Neural progenitor cell (in vitro differentiated cells): ENCODE measurements around the gene MED26. TPM values are rescaled to one million over a fixed set of nuclear protein-coding genes. Genes with fewer than 3 reads are reported as not detected.

Experiments used
- DNase-seq: peaks from one replicate; pipeline ENCODE4 v3.0.0-alpha.2; 2016; ENCODE audit warnings: low spot score
- H2AFZ ChIP-seq: fragments of 200-600 bp; sonication (generic); replicated peaks from 2 replicates; pipeline ENCODE4 v1.6.1; 2016; ENCODE audit warnings: antibody characterized with exemption
- H3F3A ChIP-seq: fragments of 200-600 bp; sonication (generic); 2 replicates; pipeline ENCODE4 v1.6.1; 2016; ENCODE audit warnings: antibody characterized with exemption, low read depth
- H3K27ac ChIP-seq: fragments of 200-600 bp; sonication (generic); 2 replicates; pipeline ENCODE4 v1.5.1; 2016; ENCODE audit warnings: mild to moderate bottlenecking
- H3K27me3 ChIP-seq: fragments of 200-600 bp; sonication (generic); 2 replicates; pipeline ENCODE4 v1.6.1; 2016; ENCODE audit warnings: mild to moderate bottlenecking, moderate library complexity
- H3K36me3 ChIP-seq: fragments of 200-600 bp; sonication (generic); 2 replicates; pipeline ENCODE4 v1.5.1; 2016
- H3K4me1 ChIP-seq: fragments of 200-600 bp; sonication (generic); 2 replicates; pipeline ENCODE4 v1.6.1; 2016; ENCODE audit warnings: mixed run types
- H3K4me2 ChIP-seq: fragments of 200-600 bp; sonication (generic); 2 replicates; pipeline ENCODE4 v1.6.1; 2016
- H3K4me3 ChIP-seq: fragments of 200-600 bp; sonication (generic); 2 replicates; pipeline ENCODE4 v1.5.1; 2016
- H3K79me2 ChIP-seq: fragments of 200-600 bp; sonication (generic); 2 replicates; pipeline ENCODE4 v1.6.1; 2016; ENCODE audit warnings: low read depth
- H3K9ac ChIP-seq: fragments of 200-600 bp; sonication (generic); 2 replicates; pipeline ENCODE4 v1.6.1; 2016
- H3K9me3 ChIP-seq: fragments of 200-600 bp; sonication (generic); 2 replicates; pipeline ENCODE4 v1.5.1; 2016; ENCODE audit warnings: low read depth
- H4K20me1 ChIP-seq: fragments of 200-600 bp; sonication (generic); 2 replicates; pipeline ENCODE4 v1.6.1; 2016; ENCODE audit warnings: low read depth
- H3K27ac Mint-ChIP-seq: 3 replicates; pipeline ENCODE4 v1.8.0; 2021; ENCODE audit warnings: mixed read lengths
- H3K27me3 Mint-ChIP-seq: 2 replicates; pipeline ENCODE4 v1.8.0; 2022; ENCODE audit warnings: low read depth, mild to moderate bottlenecking, inconsistent platforms, moderate library complexity, mixed read lengths; ENCODE audit not compliant: insufficient read depth
- H3K36me3 Mint-ChIP-seq: 3 replicates; pipeline ENCODE4 v1.8.0; 2021; ENCODE audit warnings: mixed read lengths
- H3K4me1 Mint-ChIP-seq: 3 replicates; pipeline ENCODE4 v1.8.0; 2021; ENCODE audit warnings: mixed read lengths
- H3K4me3 Mint-ChIP-seq: 3 replicates; pipeline ENCODE4 v1.8.0; 2021; ENCODE audit warnings: mild to moderate bottlenecking, moderate library complexity, mixed read lengths
- H3K9me3 Mint-ChIP-seq: 3 replicates; pipeline ENCODE4 v1.8.0; 2020; ENCODE audit warnings: mixed read lengths
- EZH2phosphoT487 ChIP-seq: fragments of 200-600 bp; sonication (generic); IDR thresholded peaks from 2 replicates; pipeline ENCODE4 v1.6.1; 2017; ENCODE audit warnings: antibody characterized with exemption
- small RNA-seq: library from RNA; depleted of rRNA; stranded (forward); fragments of <200 nt; gene quantifications from one replicate; pipeline ENCODE3, GENCODE V24; 2015
- total RNA-seq: library from RNA; depleted of rRNA; stranded (reverse); fragments of >200 nt; gene quantifications from 2 replicates; pipeline ENCODE4 v1.2.3, GENCODE V29; 2015; ENCODE audit warnings: low replicate concordance

MED26 gene
- total RNA-seq, 1 donor from 2014 or later, result 7.4 TPM

DNA sequence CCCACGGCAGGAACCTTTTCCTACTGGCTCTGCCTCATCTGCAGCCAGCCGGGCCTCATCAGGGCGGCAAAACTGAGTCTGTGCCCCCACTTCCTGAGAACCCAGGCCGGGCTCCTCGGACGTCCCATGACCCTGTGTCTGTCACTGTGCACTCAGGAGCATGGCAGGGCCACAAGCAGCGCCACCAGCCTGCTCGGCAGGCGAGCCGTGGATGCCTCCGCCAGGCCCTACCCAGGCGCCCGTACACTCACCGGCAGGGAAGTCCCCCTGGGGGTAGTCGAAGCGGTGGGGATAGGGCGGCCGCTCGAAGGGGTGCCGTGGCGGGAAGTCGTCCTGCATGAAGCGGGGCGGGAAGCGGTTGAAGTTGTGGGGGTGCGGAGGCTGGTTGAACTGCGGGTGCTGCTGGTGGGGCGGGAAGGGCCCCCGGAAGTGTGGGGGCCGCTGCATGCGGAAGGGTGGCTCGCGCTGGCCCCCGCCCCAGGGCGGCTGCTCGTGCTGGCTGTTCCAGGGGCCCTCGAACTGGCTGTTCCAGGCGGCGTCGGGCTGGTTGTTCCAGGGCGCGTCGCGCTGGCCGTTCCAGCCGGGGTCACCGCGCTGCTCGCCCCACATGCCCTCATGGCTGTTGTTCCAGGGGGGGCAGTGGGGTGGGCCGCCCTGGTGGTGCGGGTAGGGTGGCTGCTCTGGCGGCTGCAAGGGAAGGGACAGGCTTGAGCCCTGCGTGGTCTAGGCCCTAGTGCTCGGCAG is 102.8 kb downstream of the MED26 start:
- H3K9ac ChIP-seq, result no peak overlapping the region
- no peak for TF ChIP-seq EZH2phosphoT487
- H3K4me3 ChIP-seq, result no peak overlapping the region
- no peak overlapping the region for H3K4me3 Mint-ChIP-seq
- H3K4me1 Mint-ChIP-seq, result no peaks in the 10 kb centered on the region
- H3K4me1 ChIP-seq, result no peaks in the 10 kb centered on the region
- no peaks in the 10 kb centered on the region for H3K27me3 Mint-ChIP-seq
- peaks cover 14% of the 10 kb centered on the region for H3K36me3 Mint-ChIP-seq
- H3K9me3 ChIP-seq, result no peaks in the 10 kb centered on the region
- no peak overlapping the region for H2AFZ ChIP-seq
- H3K27ac ChIP-seq, result no peak overlapping the region
- H3K27me3 ChIP-seq, result no peaks in the 10 kb centered on the region
- peaks cover 3% of the 10 kb centered on the region for H4K20me1 ChIP-seq
- H3K4me2 ChIP-seq, result no peak overlapping the region
- H3F3A ChIP-seq, result no peaks in the 10 kb centered on the region
- DNase-seq, result no peak
- no peaks in the 10 kb centered on the region for H3K79me2 ChIP-seq
- H3K36me3 ChIP-seq, result no peaks in the 10 kb centered on the region
- no peak overlapping the region for H3K27ac Mint-ChIP-seq
- H3K9me3 Mint-ChIP-seq, result no peaks in the 10 kb centered on the region

Small RNA genes lying within 50 kb of the gene (small RNA-seq; reads per million reads assigned to genes)
- gene RN7SL146P, result not detected

Other genes starting within 250 kb of the MED26 start
- 15.8 and 24.4 TPM in 2 replicates for gene EPS15L1, start 156.2 kb downstream of the MED26 start, total RNA-seq
- 0.09 and 2.0 TPM in 2 replicates for gene CALR3, start 132.0 kb downstream of the MED26 start, total RNA-seq
- 10.9 and 13.2 TPM in 2 replicates for gene C19orf44, start 131.8 kb downstream of the MED26 start, total RNA-seq
- 5.5 and 13.7 TPM in 2 replicates for gene CHERP, start 85.8 kb downstream of the MED26 start, total RNA-seq
- 16.4 and 24.8 TPM in 2 replicates for gene SLC35E1, start 55.8 kb downstream of the MED26 start, total RNA-seq
- gene SMIM7, start 31.9 kb upstream of the MED26 start, total RNA-seq, result 65.3 and 105 TPM in 2 replicates
- 0.36 and 1.5 TPM in 2 replicates for gene TMEM38A, start 32.9 kb upstream of the MED26 start, total RNA-seq
- not detected in 2 replicates for gene NWD1, start 91.6 kb upstream of the MED26 start, total RNA-seq
- 21.2 and 36.4 TPM in 2 replicates for gene SIN3B, start 201.2 kb upstream of the MED26 start, total RNA-seq